ENCODE data around the gene ALKBH3.

- TF ChIP-seq CTCF (IDR thresholded peaks at IDR 0.05; ENCODE audit: borderline replicate concordance, extremely low read depth, low read length, poor library complexity, severe bottlenecking): peak; percentile 90
- TF ChIP-seq EZH2 (IDR thresholded peaks at IDR 0.05; ENCODE audit: borderline replicate concordance, low read depth, low read length, severe bottlenecking): no peak
Observed at GRCh38 chr11:43852057-43852636, 28.5 kb upstream of the ALKBH3 start.

Measured in DND-41 (cell line).